Skin epidermis (tissue), 12 donors: ENCODE data around the gene TMEM185B.
"Not testable (repeated sequence)": the region's sequence is repeated elsewhere in the genome, so short reads cannot be mapped to it uniquely, and the experiment has no call there.

Source experiments
- H3K27ac ChIP-seq, 21 experiments: fragments of 200-600 bp; sonication (generic) in 11 of 21; one replicate each; pipeline ENCODE4 v1.5.0; 2020; ENCODE audit warnings: mild to moderate bottlenecking in 3 of 21, inconsistent platforms in 2 of 21, moderate library complexity in 2 of 21
- H3K4me3 ChIP-seq, 7 experiments: fragments of 200-600 bp; sonication (generic) in 2 of 7; one replicate each; pipeline ENCODE4 v1.5.0; 2020; ENCODE audit warnings: inconsistent platforms in 2 of 7, mild to moderate bottlenecking in 2 of 7, moderate library complexity in 1 of 7

Gene TMEM185B

GRCh38 chr2:120223034-120223912 lies at the start of gene TMEM185B:
TMEM185B (minus strand) TSS chr2:120223400; CDS start chr2:120222976, 424 bp downstream.
- Histone ChIP-seq H3K27ac (peak within 1 kb of the TSS; percentile 58 to 100 (median 96)), H3K4me3 (peak within 1 kb of the TSS; percentile 53 to 73 (median 61))

GRCh38 chr2:120271711-120272379 lies 48.6 kb upstream of the TMEM185B start:
- no peak overlapping the region for H3K27ac ChIP-seq

GRCh38 chr2:120269816-120270215 lies 46.6 kb upstream of the TMEM185B start:
- H3K27ac ChIP-seq, result no peak overlapping the region
- no peak overlapping the region for H3K4me3 ChIP-seq

More at GRCh38 chr2:120271711-120272379, 48.6 kb upstream of the TMEM185B start:
- no peak overlapping the region for H3K4me3 ChIP-seq

GRCh38 chr2:120269076-120269744 lies 46.0 kb upstream of the TMEM185B start:
- no peak overlapping the region for H3K4me3 ChIP-seq
- H3K27ac ChIP-seq, result no peak overlapping the region

GRCh38 chr2:120267348-120267747 lies 44.1 kb upstream of the TMEM185B start:
- Histone ChIP-seq H3K4me3 (no peak overlapping the region), H3K27ac (no peak overlapping the region)

- Histone ChIP-seq H3K4me3 (no peak overlapping the region), H3K27ac (peak overlapping the region in 4 of 21 experiments; percentile 4 to 32 (median 20))
Measured at GRCh38 chr2:120265006-120265405, 41.8 kb upstream of the TMEM185B start.

GRCh38 chr2:120262761-120263428 lies 39.7 kb upstream of the TMEM185B start:
- Histone ChIP-seq H3K4me3 (no peak overlapping the region), H3K27ac (peak overlapping the region in 12 of 21 experiments; percentile 2 to 50 (median 36))

- peak overlapping the region in 10 of 21 experiments; percentile 5 to 50 (median 35) for H3K27ac ChIP-seq
Measured at GRCh38 chr2:120262150-120262549, 39.0 kb upstream of the TMEM185B start.

GRCh38 chr2:120261387-120262006 lies 38.3 kb upstream of the TMEM185B start:
- Histone ChIP-seq H3K4me3 (no peak overlapping the region), H3K27ac (no peak overlapping the region)

More at GRCh38 chr2:120262150-120262549, 39.0 kb upstream of the TMEM185B start:
- no peak overlapping the region for H3K4me3 ChIP-seq

GRCh38 chr2:120260736-120261135 lies 37.5 kb upstream of the TMEM185B start:
- H3K4me3 ChIP-seq, result no peak overlapping the region
- peak overlapping the region in 1 of 21 experiments; percentile 11 for H3K27ac ChIP-seq

- peak overlapping the region in 1 of 21 experiments; percentile 11 for H3K27ac ChIP-seq
- not testable (repeated sequence) for H3K4me3 ChIP-seq
Measured at GRCh38 chr2:120259939-120260338, 36.7 kb upstream of the TMEM185B start.

GRCh38 chr2:120258196-120258595 lies 35.0 kb upstream of the TMEM185B start:
- no peak overlapping the region for H3K4me3 ChIP-seq
- H3K27ac ChIP-seq, result peak overlapping the region in 1 of 21 experiments; percentile 18

- Histone ChIP-seq H3K27ac (no peak overlapping the region), H3K4me3 (no peak overlapping the region)
Measured at GRCh38 chr2:120257522-120257921, 34.3 kb upstream of the TMEM185B start.

- Histone ChIP-seq H3K27ac (peak overlapping the region in 1 of 21 experiments; percentile 14), H3K4me3 (no peak overlapping the region)
Measured at GRCh38 chr2:120256651-120257000, 33.4 kb upstream of the TMEM185B start.

- Histone ChIP-seq H3K4me3 (no peak overlapping the region), H3K27ac (peak overlapping the region in 1 of 21 experiments; percentile 14)
Measured at GRCh38 chr2:120255986-120256650, 32.9 kb upstream of the TMEM185B start.

GRCh38 chr2:120255071-120255470 lies 31.9 kb upstream of the TMEM185B start:
- Histone ChIP-seq H3K27ac (no peak overlapping the region), H3K4me3 (no peak overlapping the region)

- peak overlapping the region in 8 of 21 experiments; percentile 82 to 97 (median 94) for H3K27ac ChIP-seq
Measured at GRCh38 chr2:120254178-120254577, 31.0 kb upstream of the TMEM185B start.

More at GRCh38 chr2:120254178-120254577, 31.0 kb upstream of the TMEM185B start:
- H3K4me3 ChIP-seq, result peak overlapping the region in 6 of 7 experiments; percentile 74 to 99 (median 85)
